Spleen (tissue), 7 donors: ENCODE data around the gene ULBP2.

ENCODE experiments used
- POLR2AphosphoS5 ChIP-seq, 3 donors: sonication (generic); formaldehyde crosslinking; IDR thresholded peaks; one replicate each; pipeline ENCODE4 v1.5.1; 2017; ENCODE audit warnings: antibody characterized with exemption in 3 of 3
- TF ChIP-seq, protein P1 (sequence below), 11 experiments: fragments of 200-600 bp in 7 of 11; fragments of 450-650 bp in 4 of 11; sonication (generic) in 4 of 11; IDR thresholded peaks in 8 of 11; conservative IDR thresholded peaks in 3 of 11; 1 replicate in 7 of 11; 2 replicates in 4 of 11; pipeline versions ENCODE4 v1.4.0 to v1.8.0; 2016 to 2021; ENCODE audit warnings: antibody characterized with exemption in 11 of 11, inconsistent platforms in 4 of 11, mild to moderate bottlenecking in 1 of 11
- donor health status: DM: no; HTN: no; CAD: no; lungs with moderate emphysema.
- donor health status: DM: no; HTN: no; CAD: no.
- donor health status: DM: no; HTN: no; CAD: no.

GRCh38 chr6:149964308-149965193 lies 22.7 kb downstream of the ULBP2 start:
- TF ChIP-seq, protein P1, sequence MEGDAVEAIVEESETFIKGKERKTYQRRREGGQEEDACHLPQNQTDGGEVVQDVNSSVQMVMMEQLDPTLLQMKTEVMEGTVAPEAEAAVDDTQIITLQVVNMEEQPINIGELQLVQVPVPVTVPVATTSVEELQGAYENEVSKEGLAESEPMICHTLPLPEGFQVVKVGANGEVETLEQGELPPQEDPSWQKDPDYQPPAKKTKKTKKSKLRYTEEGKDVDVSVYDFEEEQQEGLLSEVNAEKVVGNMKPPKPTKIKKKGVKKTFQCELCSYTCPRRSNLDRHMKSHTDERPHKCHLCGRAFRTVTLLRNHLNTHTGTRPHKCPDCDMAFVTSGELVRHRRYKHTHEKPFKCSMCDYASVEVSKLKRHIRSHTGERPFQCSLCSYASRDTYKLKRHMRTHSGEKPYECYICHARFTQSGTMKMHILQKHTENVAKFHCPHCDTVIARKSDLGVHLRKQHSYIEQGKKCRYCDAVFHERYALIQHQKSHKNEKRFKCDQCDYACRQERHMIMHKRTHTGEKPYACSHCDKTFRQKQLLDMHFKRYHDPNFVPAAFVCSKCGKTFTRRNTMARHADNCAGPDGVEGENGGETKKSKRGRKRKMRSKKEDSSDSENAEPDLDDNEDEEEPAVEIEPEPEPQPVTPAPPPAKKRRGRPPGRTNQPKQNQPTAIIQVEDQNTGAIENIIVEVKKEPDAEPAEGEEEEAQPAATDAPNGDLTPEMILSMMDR (IDR thresholded peaks at IDR 0.05 in 8 of 11, conservative IDR thresholded peaks at IDR 0.05 in 3 of 11): no peak
- peak in 1 of 3 donors; percentile 4 for TF ChIP-seq POLR2AphosphoS5 (IDR thresholded peaks at IDR 0.05)
